Measurements from ENCODE around the gene THBS2. TPM values are rescaled to one million over a fixed set of nuclear protein-coding genes. Genes with fewer than 3 reads are reported as not detected.

Gene THBS2
- total RNA-seq, 3 donors from 2014 or later (not counting 1 experiment from before 2014, with no cell fraction given) = not detected

- Mint-ChIP-seq H3K27ac (no peak overlapping the region), H3K4me1 (peaks cover 7 to 10% of the 10 kb centered on the region in 2 donors), H3K9me3 (no peaks in the 10 kb centered on the region), H3K27me3 (ENCODE audit: low read depth in 2 of 2) (peaks cover 51 to 67% of the 10 kb centered on the region in 2 donors), H3K36me3 (peaks cover 8% of the 10 kb centered on the region), H3K4me3 (no peak overlapping the region)
- Histone ChIP-seq H3K9me3 (ENCODE audit: control insufficient read depth, insufficient read depth, low read length) (no peaks in the 10 kb centered on the region), H3K4me1 (ENCODE audit: control insufficient read depth, insufficient read depth, low read length) (peaks cover 5% of the 10 kb centered on the region), H3K36me3 (ENCODE audit: control insufficient read depth, insufficient read depth, low read length) (no peaks in the 10 kb centered on the region), H3K4me3 (ENCODE audit: low read length) (no peak overlapping the region), H3K27ac (ENCODE audit: low read length) (no peak overlapping the region), H3K27me3 (ENCODE audit: control insufficient read depth, insufficient read depth, low read length) (peaks cover 11% of the 10 kb centered on the region)
- no peak for TF ChIP-seq CTCF (IDR thresholded peaks at IDR 0.05)
- DNase-seq (no peak), ATAC-seq (no peak)
- intact Hi-C loops (cut with micrococcal nuclease) = no loop called here
- WGBS (ENCODE audit: insufficient coverage) = 26% methylated on average over 18 of the region's 19 CpGs
These were observed 1.0 kb upstream of the THBS2 start for GRCh38 chr6:169254456-169255316.

- DNase-seq (no peak), ATAC-seq (no peak)
- Mint-ChIP-seq H3K27me3 (ENCODE audit: low read depth in 2 of 2) (peaks cover 50 to 73% of the 10 kb centered on the region in 2 donors), H3K9me3 (no peaks in the 10 kb centered on the region), H3K36me3 (peaks cover 8% of the 10 kb centered on the region), H3K4me1 (peaks cover 7 to 10% of the 10 kb centered on the region in 2 donors), H3K27ac (no peak overlapping the region), H3K4me3 (no peak overlapping the region)
- no peak overlapping the region for H3K4me3 ChIP-seq (ENCODE audit: low read length)
- peaks cover 11% of the 10 kb centered on the region for H3K27me3 ChIP-seq (ENCODE audit: control insufficient read depth, insufficient read depth, low read length)
- intact Hi-C loops (cut with micrococcal nuclease) = no loop called here
- H3K36me3 ChIP-seq (ENCODE audit: control insufficient read depth, insufficient read depth, low read length) = no peaks in the 10 kb centered on the region
- H3K4me1 ChIP-seq (ENCODE audit: control insufficient read depth, insufficient read depth, low read length) = peaks cover 5% of the 10 kb centered on the region
- H3K9me3 ChIP-seq (ENCODE audit: control insufficient read depth, insufficient read depth, low read length) = no peaks in the 10 kb centered on the region
- H3K27ac ChIP-seq (ENCODE audit: low read length) = no peak overlapping the region
- no peak for TF ChIP-seq CTCF (IDR thresholded peaks at IDR 0.05)
- WGBS (ENCODE audit: insufficient coverage) = 11% methylated on average over 14 of the region's 14 CpGs
These were observed 999 bp downstream of the THBS2 start for GRCh38 chr6:169252505-169253189.

DNA sequence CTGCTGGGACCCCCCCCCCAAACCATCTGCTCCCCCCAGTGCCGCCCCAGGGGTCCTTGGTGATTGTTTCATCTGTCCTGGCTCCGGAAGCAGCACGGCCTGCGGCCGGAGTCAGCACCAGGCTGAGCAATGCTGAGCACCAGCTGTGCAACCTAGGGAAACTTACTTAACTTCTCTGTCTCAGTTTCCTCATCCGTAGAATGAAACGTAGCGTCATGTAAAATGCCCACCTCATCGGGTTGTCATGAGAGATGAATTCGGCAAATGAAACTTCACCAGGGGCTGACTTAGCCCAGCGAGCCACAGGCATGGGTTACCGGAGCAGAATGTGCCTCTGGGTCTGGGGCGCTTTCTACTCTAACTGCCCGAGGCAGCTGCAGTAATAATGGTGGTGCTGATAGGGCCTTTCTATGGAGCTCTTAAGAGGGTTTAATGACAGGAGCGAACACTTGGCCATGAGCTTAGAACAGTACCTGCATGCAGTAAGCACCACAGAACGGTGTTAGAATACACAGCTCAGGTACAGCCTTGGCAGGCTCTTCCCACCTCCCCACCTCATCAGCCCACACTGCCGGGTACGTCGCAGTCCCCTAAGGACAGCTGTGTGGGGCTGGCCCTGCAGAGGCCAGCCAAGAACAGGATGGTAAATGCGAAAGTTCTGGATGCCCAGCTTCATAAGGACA lies 1.7 kb downstream of the THBS2 start:
- Mint-ChIP-seq H3K4me3 (no peak overlapping the region), H3K27me3 (ENCODE audit: low read depth in 2 of 2) (peaks cover 45 to 73% of the 10 kb centered on the region in 2 donors), H3K9me3 (peaks cover 0 to 2% of the 10 kb centered on the region in 2 donors), H3K4me1 (peaks cover 7 to 10% of the 10 kb centered on the region in 2 donors), H3K36me3 (peaks cover 8% of the 10 kb centered on the region), H3K27ac (no peak overlapping the region)
- Histone ChIP-seq H3K4me1 (ENCODE audit: control insufficient read depth, insufficient read depth, low read length) (peaks cover 5% of the 10 kb centered on the region), H3K9me3 (ENCODE audit: control insufficient read depth, insufficient read depth, low read length) (no peaks in the 10 kb centered on the region), H3K27me3 (ENCODE audit: control insufficient read depth, insufficient read depth, low read length) (peaks cover 11% of the 10 kb centered on the region), H3K4me3 (ENCODE audit: low read length) (no peak overlapping the region), H3K27ac (ENCODE audit: low read length) (no peak overlapping the region), H3K36me3 (ENCODE audit: control insufficient read depth, insufficient read depth, low read length) (no peaks in the 10 kb centered on the region)
- 33% methylated on average over 20 of the region's 20 CpGs for WGBS (ENCODE audit: insufficient coverage)
- intact Hi-C loops (cut with micrococcal nuclease) = no loop called here
- no peak for DNase-seq
- TF ChIP-seq CTCF (IDR thresholded peaks at IDR 0.05) = no peak
- no peak for ATAC-seq

Measured in natural killer cell (primary cell).